Lower leg skin (tissue), 3 donors: Measurements from ENCODE around the gene TRIM28.

Experiments
- CTCF ChIP-seq, 3 donors: fragments of 450-650 bp; IDR thresholded peaks; one replicate each; pipeline ENCODE4 v1.5.1; 2016; ENCODE audit warnings: antibody characterized with exemption in 3 of 3, mild to moderate bottlenecking in 3 of 3, moderate library complexity in 2 of 3
- POLR2A ChIP-seq, 2 donors: fragments of 450-650 bp; IDR thresholded peaks; one replicate each; pipeline ENCODE4 v1.6.1; 2016 to 2017; ENCODE audit warnings: antibody characterized with exemption in 2 of 2, mild to moderate bottlenecking in 1 of 2, moderate library complexity in 1 of 2

GRCh38 chr19:58513213-58513693, 30.6 kb upstream of the TRIM28 start:
- TF ChIP-seq CTCF (IDR thresholded peaks at IDR 0.05), result no peak
- no peak for TF ChIP-seq POLR2A (IDR thresholded peaks at IDR 0.05)
